Neural crest cell (in vitro differentiated cells): ENCODE data around the gene DCAF10. TPM values are rescaled to one million over a fixed set of nuclear protein-coding genes. Genes with fewer than 3 reads are reported as not detected.

ENCODE experiments used
- DNase-seq: peaks from one replicate; pipeline ENCODE4 v3.0.0; 2021; ENCODE audit warnings: low read depth, mixed read lengths, low spot score
- H3K27ac Mint-ChIP-seq: one replicate; pipeline ENCODE4 v1.8.0; 2021; ENCODE audit warnings: mild to moderate bottlenecking, mixed read lengths; ENCODE audit not compliant: unreplicated experiment
- H3K27me3 Mint-ChIP-seq: 2 replicates; pipeline ENCODE4 v1.8.0; 2021; ENCODE audit warnings: low read depth, mild to moderate bottlenecking, mixed read lengths
- H3K36me3 Mint-ChIP-seq: 2 replicates; pipeline ENCODE4 v1.8.0; 2021; ENCODE audit warnings: low read depth, mild to moderate bottlenecking, mixed read lengths
- H3K4me1 Mint-ChIP-seq: 2 replicates; pipeline ENCODE4 v1.8.0; 2021; ENCODE audit warnings: mixed read lengths
- H3K4me3 Mint-ChIP-seq: one replicate; pipeline ENCODE4 v1.8.0; 2021; ENCODE audit warnings: mild to moderate bottlenecking, mixed read lengths
- H3K9me3 Mint-ChIP-seq: 2 replicates; pipeline ENCODE4 v1.8.0; 2021; ENCODE audit warnings: mixed read lengths
- total RNA-seq: library from RNA; stranded (reverse); gene quantifications from 2 replicates; pipeline ENCODE4 v1.2.1, GENCODE V29; 2021
- TF ChIP-seq, protein P1 (sequence below): fragments of 200-600 bp; sonication (generic); conservative IDR thresholded peaks from 2 replicates; pipeline ENCODE4 v1.5.0; 2021; ENCODE audit warnings: antibody characterized with exemption, mild to moderate bottlenecking

The DCAF10 gene
- total RNA-seq, 1 donor from 2014 or later = 25.1 TPM

DNA sequence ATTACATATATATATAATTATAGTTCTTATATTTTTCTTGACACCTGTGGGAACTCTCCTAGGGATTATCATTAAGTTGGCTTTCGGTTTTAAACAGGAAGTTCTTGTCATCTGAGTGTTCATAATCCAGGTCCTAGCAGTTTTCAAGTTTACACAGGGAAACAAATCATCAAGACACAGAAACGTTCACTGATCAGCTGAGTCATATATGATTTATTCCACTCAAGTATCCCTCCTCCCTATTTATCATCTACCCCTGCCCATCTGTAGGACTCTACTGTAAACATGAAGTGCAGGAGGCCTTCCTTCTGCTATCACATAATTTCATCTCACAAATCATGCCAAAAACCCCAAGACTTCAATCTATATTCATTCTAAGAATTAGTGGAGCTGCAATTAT lies 97.1 kb downstream of the DCAF10 start:
- no peaks in the 10 kb centered on the region for H3K27me3 Mint-ChIP-seq
- H3K27ac Mint-ChIP-seq = no peak overlapping the region
- no peak overlapping the region for H3K4me3 Mint-ChIP-seq
- peaks cover 7% of the 10 kb centered on the region for H3K4me1 Mint-ChIP-seq
- TF ChIP-seq, protein P1, sequence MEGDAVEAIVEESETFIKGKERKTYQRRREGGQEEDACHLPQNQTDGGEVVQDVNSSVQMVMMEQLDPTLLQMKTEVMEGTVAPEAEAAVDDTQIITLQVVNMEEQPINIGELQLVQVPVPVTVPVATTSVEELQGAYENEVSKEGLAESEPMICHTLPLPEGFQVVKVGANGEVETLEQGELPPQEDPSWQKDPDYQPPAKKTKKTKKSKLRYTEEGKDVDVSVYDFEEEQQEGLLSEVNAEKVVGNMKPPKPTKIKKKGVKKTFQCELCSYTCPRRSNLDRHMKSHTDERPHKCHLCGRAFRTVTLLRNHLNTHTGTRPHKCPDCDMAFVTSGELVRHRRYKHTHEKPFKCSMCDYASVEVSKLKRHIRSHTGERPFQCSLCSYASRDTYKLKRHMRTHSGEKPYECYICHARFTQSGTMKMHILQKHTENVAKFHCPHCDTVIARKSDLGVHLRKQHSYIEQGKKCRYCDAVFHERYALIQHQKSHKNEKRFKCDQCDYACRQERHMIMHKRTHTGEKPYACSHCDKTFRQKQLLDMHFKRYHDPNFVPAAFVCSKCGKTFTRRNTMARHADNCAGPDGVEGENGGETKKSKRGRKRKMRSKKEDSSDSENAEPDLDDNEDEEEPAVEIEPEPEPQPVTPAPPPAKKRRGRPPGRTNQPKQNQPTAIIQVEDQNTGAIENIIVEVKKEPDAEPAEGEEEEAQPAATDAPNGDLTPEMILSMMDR = no peak
- no peak for DNase-seq
- H3K9me3 Mint-ChIP-seq = no peaks in the 10 kb centered on the region
- H3K36me3 Mint-ChIP-seq = peaks cover 23% of the 10 kb centered on the region

DNA sequence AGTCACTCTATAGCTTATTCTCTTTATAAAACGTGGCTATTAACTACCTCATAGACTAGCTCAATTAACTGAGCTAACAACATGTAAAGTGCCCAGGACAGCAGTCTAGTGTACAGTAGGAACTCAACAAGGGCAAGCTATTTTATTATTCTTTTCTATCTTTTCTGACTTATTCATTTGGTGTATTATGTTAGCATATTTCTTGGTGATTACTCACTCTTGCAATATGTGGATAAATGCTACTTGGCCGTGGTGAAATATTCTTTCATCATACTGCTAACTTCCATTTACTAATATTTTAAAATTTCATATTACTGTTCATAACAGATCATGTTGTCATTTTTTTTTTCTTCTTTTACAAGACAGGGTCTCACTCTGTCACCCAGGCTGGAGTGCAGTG lies 98.4 kb downstream of the DCAF10 start:
- peaks cover 15% of the 10 kb centered on the region for H3K4me1 Mint-ChIP-seq
- no peak for DNase-seq
- no peaks in the 10 kb centered on the region for H3K27me3 Mint-ChIP-seq
- no peak overlapping the region for H3K27ac Mint-ChIP-seq
- no peak overlapping the region for H3K4me3 Mint-ChIP-seq
- H3K36me3 Mint-ChIP-seq = peaks cover 13% of the 10 kb centered on the region
- TF ChIP-seq, protein P1 = no peak
- no peaks in the 10 kb centered on the region for H3K9me3 Mint-ChIP-seq

DNA sequence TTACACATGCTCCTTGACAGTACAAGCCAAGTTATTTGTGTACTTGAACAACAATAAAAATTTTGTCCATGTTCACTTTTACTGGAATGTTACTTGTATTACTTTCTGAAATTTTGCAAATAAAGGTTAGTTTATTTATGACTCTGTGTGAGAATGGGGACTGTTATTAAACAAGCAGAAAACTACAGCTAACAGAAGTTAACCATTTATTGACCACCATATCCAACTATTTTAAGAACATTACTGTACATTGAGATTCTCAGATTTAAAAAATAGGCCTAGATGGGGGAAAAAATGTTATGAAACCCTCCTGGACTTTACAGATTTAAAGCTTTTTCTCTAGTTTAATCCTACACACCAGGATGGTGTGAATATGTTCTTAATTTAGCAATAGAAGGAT lies 101.5 kb downstream of the DCAF10 start:
- H3K4me3 Mint-ChIP-seq = peak overlapping the region; percentile 93
- H3K4me1 Mint-ChIP-seq = peaks cover 23% of the 10 kb centered on the region
- TF ChIP-seq, protein P1 = no peak

DNA sequence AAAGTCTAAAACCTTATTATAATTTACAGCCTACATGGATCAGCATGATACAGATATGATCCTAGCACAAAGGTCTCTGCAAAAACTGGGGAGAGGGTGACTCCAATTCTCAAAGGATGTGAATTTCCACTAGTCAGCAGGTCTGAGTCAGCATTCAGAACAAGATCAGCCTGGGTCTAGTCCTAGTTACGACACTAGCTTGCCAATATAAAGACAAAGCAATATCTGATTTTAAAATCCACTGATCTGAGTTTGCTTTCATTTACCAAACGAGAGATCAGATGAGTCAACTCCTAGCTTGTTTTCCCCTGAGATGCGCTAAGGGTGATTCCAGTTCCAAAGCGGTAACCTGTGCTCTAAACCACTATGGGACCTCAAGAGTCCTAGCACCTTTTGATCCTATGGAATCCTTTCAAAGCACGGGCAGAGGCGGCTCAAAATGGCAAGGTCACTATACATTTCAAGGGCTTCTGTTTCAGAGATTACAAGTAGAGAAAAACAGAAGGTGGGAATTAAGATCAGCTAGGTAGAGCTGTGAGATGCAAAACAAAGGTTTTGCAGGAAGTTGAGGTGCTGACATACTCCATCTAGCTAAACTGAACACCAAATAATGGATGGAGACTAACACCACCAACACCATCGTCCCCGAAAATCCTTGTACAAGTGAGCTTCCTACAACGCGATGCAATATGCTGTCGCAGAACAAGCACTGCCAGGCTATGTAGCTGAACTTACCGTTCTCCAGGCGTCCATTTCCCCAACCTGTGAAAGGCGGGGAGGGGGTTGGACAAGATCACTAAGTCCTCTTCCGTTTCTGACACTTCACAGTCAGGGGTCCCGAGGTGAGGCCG lies 102.4 kb downstream of the DCAF10 start:
- Mint-ChIP-seq H3K9me3 (no peaks in the 10 kb centered on the region), H3K4me1 (peaks cover 23% of the 10 kb centered on the region), H3K4me3 (peak overlapping the region; percentile 93), H3K27me3 (peaks cover 12% of the 10 kb centered on the region), H3K27ac (peak overlapping the region; percentile 8), H3K36me3 (no peaks in the 10 kb centered on the region)
- TF ChIP-seq, protein P1 = no peak
- DNase-seq = no peak

More for the DNA sequence above, 101.5 kb downstream of the DCAF10 start:
- no peaks in the 10 kb centered on the region for H3K9me3 Mint-ChIP-seq
- H3K27me3 Mint-ChIP-seq = peaks cover 12% of the 10 kb centered on the region
- DNase-seq = no peak
- H3K36me3 Mint-ChIP-seq = peaks cover 4% of the 10 kb centered on the region
- H3K27ac Mint-ChIP-seq = no peak overlapping the region

DNA sequence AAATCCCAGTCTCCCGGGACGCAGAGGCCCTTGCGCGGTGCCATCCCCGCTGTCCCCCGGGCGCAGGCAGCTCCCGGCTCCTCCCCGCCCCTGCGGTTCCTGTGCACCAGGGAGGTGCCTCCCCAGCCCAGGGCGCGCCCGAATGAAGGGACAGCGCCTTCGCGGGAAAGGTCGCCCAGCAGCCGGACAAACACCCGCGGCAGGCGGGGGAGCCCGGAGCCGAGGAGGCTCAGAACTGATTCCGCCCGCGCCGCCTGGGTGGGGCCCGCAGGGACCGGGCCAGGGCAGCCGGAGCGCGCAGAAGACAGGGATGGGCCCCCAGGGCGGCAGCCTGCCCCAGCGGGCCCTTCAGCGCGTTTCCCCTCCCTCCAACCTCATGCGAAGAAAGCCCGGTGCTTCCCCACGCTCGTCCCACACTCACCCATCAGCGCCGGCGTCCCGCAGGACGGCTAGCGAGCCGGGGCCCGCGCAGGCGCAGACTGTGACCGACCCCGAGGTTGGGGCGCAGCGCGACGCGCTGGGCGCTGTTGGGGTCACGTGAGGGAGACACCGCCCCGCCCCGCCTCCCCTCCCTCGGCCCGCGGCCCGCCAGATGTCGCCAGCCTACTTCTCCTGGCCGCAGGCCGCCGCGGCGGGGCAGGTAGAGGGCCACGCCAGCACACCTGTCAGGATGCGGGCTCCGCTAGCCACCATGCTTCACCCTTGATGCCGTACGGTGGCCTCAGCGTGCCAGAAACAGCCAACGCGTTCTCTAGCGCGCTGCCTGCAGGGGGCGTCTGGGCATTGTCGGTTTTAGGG lies 103.2 kb downstream of the DCAF10 start, which contains the start of gene SLC25A51:
Gene SLC25A51 (minus strand): TSS at position 481 of the 798 bp plus-strand sequence. CDS start 15,577 bp downstream, outside the sequence.
- TF ChIP-seq, protein P1 = peak; percentile 92

More for the DNA sequence above, 103.2 kb downstream of the DCAF10 start, which contains the start of gene SLC25A51:
- DNase-seq = peak; percentile 98
- Mint-ChIP-seq H3K4me3 (peak within 1 kb of the TSS; percentile 93), H3K4me1 (peaks cover 23% of the 10 kb centered on the region), H3K9me3 (no peaks in the 10 kb centered on the region), H3K27me3 (peaks cover 12% of the 10 kb centered on the region), H3K27ac (peak within 1 kb of the TSS; percentile 96), H3K36me3 (no peaks in the 10 kb centered on the region)
